Left kidney (tissue), 2 donors: ENCODE data around the gene ABTB2. TPM values are rescaled to one million over a fixed set of nuclear protein-coding genes. Genes with fewer than 3 reads are reported as not detected.
"Not testable (repeated sequence)": the region's sequence is repeated elsewhere in the genome, so short reads cannot be mapped to it uniquely, and the experiment has no call there.

Source experiments
- DNase-seq: peaks from one replicate; pipeline ENCODE4 v3.0.0-alpha.2; 2013
- polyA plus RNA-seq: library from polyadenylated mRNA; unstranded; fragments of 120-200 nt; gene quantifications from one replicate; pipeline ENCODE4 v1.2.1, GENCODE V29; 2013; ENCODE audit not compliant: insufficient read length

Gene ABTB2
- polyA plus RNA-seq, 1 donor, result 7.7 TPM

GRCh38 chr11:34190192-34191139 is 167.3 kb downstream of the ABTB2 start:
- no peak for DNase-seq

- no peak for DNase-seq
These were observed 168.6 kb downstream of the ABTB2 start for GRCh38 chr11:34189191-34189590.

- DNase-seq, result no peak
These were observed 169.6 kb downstream of the ABTB2 start for GRCh38 chr11:34188181-34188580.

- DNase-seq, result no peak
These were observed 171.6 kb downstream of the ABTB2 start for GRCh38 chr11:34185926-34186841.

- no peak for DNase-seq
These were observed 173.2 kb downstream of the ABTB2 start for GRCh38 chr11:34184505-34185015.

GRCh38 chr11:34183848-34184391 is 173.9 kb downstream of the ABTB2 start:
- no peak for DNase-seq

GRCh38 chr11:34182921-34183685 is 174.7 kb downstream of the ABTB2 start:
- DNase-seq, result no peak

- no peak for DNase-seq
These were observed 175.4 kb downstream of the ABTB2 start for GRCh38 chr11:34182425-34182824.

- DNase-seq, result no peak
These were observed 175.9 kb downstream of the ABTB2 start for GRCh38 chr11:34181856-34182405.

GRCh38 chr11:34181251-34181650 is 176.6 kb downstream of the ABTB2 start:
- no peak for DNase-seq

GRCh38 chr11:34180814-34181165 is 177.0 kb downstream of the ABTB2 start:
- DNase-seq, result not testable (repeated sequence)

- no peak for DNase-seq
These were observed 177.6 kb downstream of the ABTB2 start for GRCh38 chr11:34180040-34180813.

GRCh38 chr11:34179026-34179675 is 178.7 kb downstream of the ABTB2 start:
- no peak for DNase-seq

GRCh38 chr11:34178209-34178821 is 179.5 kb downstream of the ABTB2 start:
- no peak for DNase-seq

GRCh38 chr11:34176751-34177209 is 181.0 kb downstream of the ABTB2 start:
- DNase-seq, result no peak

GRCh38 chr11:34175284-34176019 is 182.4 kb downstream of the ABTB2 start:
- no peak for DNase-seq

GRCh38 chr11:34174412-34175041 is 183.3 kb downstream of the ABTB2 start:
- DNase-seq, result peak; percentile 79

- no peak for DNase-seq
These were observed 184.8 kb downstream of the ABTB2 start for GRCh38 chr11:34173050-34173449.
